Endodermal cell (in vitro differentiated cells): ENCODE results near the gene MTG2. TPM values are rescaled to one million over a fixed set of nuclear protein-coding genes. Genes with fewer than 3 reads are reported as not detected.

ENCODE experiments used
- DNase-seq: peaks from one replicate; pipeline ENCODE4 v3.0.0-alpha.2; 2017
- H3K27ac ChIP-seq: 2 replicates; pipeline ENCODE4 v1.5.1; 2013; ENCODE audit warnings: mild to moderate bottlenecking, low read depth, low read length, moderate library complexity
- H3K27me3 ChIP-seq: 2 replicates; pipeline ENCODE4 v1.6.1; 2013; ENCODE audit warnings: mild to moderate bottlenecking, low read length, moderate library complexity; ENCODE audit not compliant: insufficient read depth, control insufficient read depth, poor library complexity, severe bottlenecking
- H3K36me3 ChIP-seq: 2 replicates; pipeline ENCODE4 v1.7.0; 2013; ENCODE audit warnings: mild to moderate bottlenecking, low read length, moderate library complexity; ENCODE audit not compliant: control insufficient read depth, insufficient read depth
- H3K4me1 ChIP-seq: one replicate; pipeline ENCODE4 v1.7.0; 2013; ENCODE audit warnings: low read length; ENCODE audit not compliant: control insufficient read depth, insufficient read depth
- H3K4me3 ChIP-seq: 2 replicates; pipeline ENCODE4 v1.5.1; 2013; ENCODE audit warnings: mild to moderate bottlenecking, low read length, moderate library complexity
- H3K9ac ChIP-seq: 2 replicates; pipeline ENCODE4 v1.6.1; 2013; ENCODE audit warnings: mild to moderate bottlenecking, low read length, moderate library complexity; ENCODE audit not compliant: poor library complexity, severe bottlenecking; ENCODE audit errors: extremely low read depth
- H3K9me3 ChIP-seq: 2 replicates; pipeline ENCODE4 v1.6.1; 2013; ENCODE audit warnings: mild to moderate bottlenecking, low read length, moderate library complexity; ENCODE audit not compliant: control insufficient read depth
- H3K27ac Mint-ChIP-seq: 2 replicates; pipeline ENCODE4 v1.8.0; 2020; ENCODE audit warnings: mixed read lengths
- H3K27me3 Mint-ChIP-seq: 2 replicates; pipeline ENCODE4 v1.8.0; 2021; ENCODE audit warnings: mild to moderate bottlenecking, mixed read lengths; ENCODE audit not compliant: insufficient read depth
- H3K36me3 Mint-ChIP-seq: 2 replicates; pipeline ENCODE4 v1.8.0; 2020; ENCODE audit warnings: low read depth, mixed read lengths
- H3K4me1 Mint-ChIP-seq: 2 replicates; pipeline ENCODE4 v1.8.0; 2020; ENCODE audit warnings: mixed read lengths
- H3K4me3 Mint-ChIP-seq: 2 replicates; pipeline ENCODE4 v1.8.0; 2020; ENCODE audit warnings: mild to moderate bottlenecking, moderate library complexity, mixed read lengths
- H3K9me3 Mint-ChIP-seq: 2 replicates; pipeline ENCODE4 v1.8.0; 2020; ENCODE audit warnings: mild to moderate bottlenecking, mixed read lengths
- WGBS, 2 experiments: methylation state at CpG; one replicate each; pipeline versions ENCODE4 v1.1.5 to v1.1.7; 2013; ENCODE audit warnings: missing lambda C conversion rate in 2 of 2, mixed read lengths in 1 of 2; ENCODE audit not compliant: insufficient coverage in 1 of 2, insufficient read length in 1 of 2; 5-methylcytosine and 5-hydroxymethylcytosine counted together
- total RNA-seq, 2 donors: library from RNA; stranded (reverse); fragmentation: NEBNext Ultra II Directional in 1 of 2; extraction: Animal tissue kit (Norgen Biotek cat#: 25700) in 1 of 2; gene quantifications; 2 replicates in 1 of 2; 3 replicates in 1 of 2; pipeline ENCODE4 v1.2.1, GENCODE V29; 2021
- TF ChIP-seq, protein P1 (sequence below): fragments of 200-600 bp; sonication (generic); conservative IDR thresholded peaks from 2 replicates; pipeline ENCODE4 v1.5.0; 2021; ENCODE audit warnings: antibody characterized with exemption, mild to moderate bottlenecking

The MTG2 gene
- total RNA-seq, 2 donors from 2014 or later: 28.2 to 29.6 TPM

GRCh38 chr20:62227591-62227976 lies 44.8 kb downstream of the MTG2 start:
- Mint-ChIP-seq H3K4me3 (no peak overlapping the region), H3K27ac (no peak overlapping the region), H3K9me3 (no peaks in the 10 kb centered on the region), H3K36me3 (no peaks in the 10 kb centered on the region), H3K27me3 (peaks cover 36% of the 10 kb centered on the region), H3K4me1 (no peaks in the 10 kb centered on the region)
- Histone ChIP-seq H3K9me3 (no peaks in the 10 kb centered on the region), H3K9ac (no peak overlapping the region), H3K4me1 (no peaks in the 10 kb centered on the region), H3K27ac (no peak overlapping the region), H3K4me3 (no peak overlapping the region), H3K36me3 (no peaks in the 10 kb centered on the region), H3K27me3 (peaks cover 39% of the 10 kb centered on the region)
- TF ChIP-seq, protein P1, sequence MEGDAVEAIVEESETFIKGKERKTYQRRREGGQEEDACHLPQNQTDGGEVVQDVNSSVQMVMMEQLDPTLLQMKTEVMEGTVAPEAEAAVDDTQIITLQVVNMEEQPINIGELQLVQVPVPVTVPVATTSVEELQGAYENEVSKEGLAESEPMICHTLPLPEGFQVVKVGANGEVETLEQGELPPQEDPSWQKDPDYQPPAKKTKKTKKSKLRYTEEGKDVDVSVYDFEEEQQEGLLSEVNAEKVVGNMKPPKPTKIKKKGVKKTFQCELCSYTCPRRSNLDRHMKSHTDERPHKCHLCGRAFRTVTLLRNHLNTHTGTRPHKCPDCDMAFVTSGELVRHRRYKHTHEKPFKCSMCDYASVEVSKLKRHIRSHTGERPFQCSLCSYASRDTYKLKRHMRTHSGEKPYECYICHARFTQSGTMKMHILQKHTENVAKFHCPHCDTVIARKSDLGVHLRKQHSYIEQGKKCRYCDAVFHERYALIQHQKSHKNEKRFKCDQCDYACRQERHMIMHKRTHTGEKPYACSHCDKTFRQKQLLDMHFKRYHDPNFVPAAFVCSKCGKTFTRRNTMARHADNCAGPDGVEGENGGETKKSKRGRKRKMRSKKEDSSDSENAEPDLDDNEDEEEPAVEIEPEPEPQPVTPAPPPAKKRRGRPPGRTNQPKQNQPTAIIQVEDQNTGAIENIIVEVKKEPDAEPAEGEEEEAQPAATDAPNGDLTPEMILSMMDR: no peak
- WGBS, 2 experiments: 80 to 89% methylated on average over 1 to 10 of the region's 10 CpGs
- DNase-seq: no peak

DNA sequence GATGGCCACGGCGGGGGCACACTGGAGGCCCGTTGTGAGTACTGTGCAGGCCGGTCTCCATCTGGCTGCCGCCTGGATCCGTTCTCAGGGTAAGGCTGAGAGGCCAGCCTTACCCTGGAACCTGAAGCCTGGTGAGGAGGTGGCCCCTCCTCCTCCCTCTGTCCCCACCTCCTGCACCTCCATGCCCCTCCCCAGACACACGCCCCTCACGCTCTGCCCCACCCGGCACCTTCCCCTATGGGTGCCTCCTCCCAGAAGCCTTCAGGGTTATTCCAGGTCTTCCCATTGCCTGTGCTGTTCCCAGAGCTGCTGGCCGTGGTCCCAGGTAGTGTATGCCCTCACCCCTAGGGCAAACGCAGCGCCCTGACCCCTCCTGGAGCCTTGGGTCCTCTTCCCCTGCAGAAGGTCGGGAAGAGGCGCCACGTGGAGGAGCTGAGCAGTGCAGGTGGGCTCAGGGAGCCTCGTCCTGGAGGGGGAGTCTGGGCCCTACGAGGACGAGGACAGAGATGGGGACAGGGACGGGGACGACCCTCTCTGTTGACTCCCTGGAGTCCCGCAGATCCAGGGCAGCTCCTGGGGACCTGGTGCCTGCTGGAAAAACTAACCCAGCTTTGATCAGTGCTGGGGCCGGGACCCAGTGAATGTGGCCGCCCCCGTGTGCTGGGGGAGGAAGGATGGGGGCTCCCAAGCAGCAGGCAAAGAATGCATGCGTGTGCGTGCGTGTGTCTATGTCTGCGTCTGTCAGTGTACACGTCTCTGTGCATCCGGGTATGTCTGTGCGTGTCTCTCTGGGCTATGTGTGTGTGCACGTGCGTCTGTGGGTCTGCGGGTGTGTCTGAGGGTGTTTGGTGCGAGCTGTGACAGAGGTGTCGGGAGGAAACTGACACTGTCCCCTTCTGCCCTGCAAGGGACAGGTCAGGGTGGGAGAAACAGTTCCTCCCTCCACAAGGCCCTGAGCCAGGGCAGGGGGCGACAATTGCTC lies 45.4 kb downstream of the MTG2 start:
- H3K4me3 ChIP-seq: no peak overlapping the region
- H3K4me1 ChIP-seq: no peaks in the 10 kb centered on the region
- no peaks in the 10 kb centered on the region for H3K9me3 ChIP-seq
- peak; percentile 88 for DNase-seq
- Mint-ChIP-seq H3K27me3 (peaks cover 29% of the 10 kb centered on the region), H3K36me3 (no peaks in the 10 kb centered on the region), H3K9me3 (no peaks in the 10 kb centered on the region), H3K27ac (no peak overlapping the region), H3K4me3 (no peak overlapping the region), H3K4me1 (no peaks in the 10 kb centered on the region)
- no peak overlapping the region for H3K27ac ChIP-seq
- H3K9ac ChIP-seq: no peak overlapping the region
- 79 to 80% methylated on average over 26 to 37 of the region's 37 CpGs for WGBS, 2 experiments
- TF ChIP-seq, protein P1: no peak
- peaks cover 33% of the 10 kb centered on the region for H3K27me3 ChIP-seq
- H3K36me3 ChIP-seq: no peaks in the 10 kb centered on the region

DNA sequence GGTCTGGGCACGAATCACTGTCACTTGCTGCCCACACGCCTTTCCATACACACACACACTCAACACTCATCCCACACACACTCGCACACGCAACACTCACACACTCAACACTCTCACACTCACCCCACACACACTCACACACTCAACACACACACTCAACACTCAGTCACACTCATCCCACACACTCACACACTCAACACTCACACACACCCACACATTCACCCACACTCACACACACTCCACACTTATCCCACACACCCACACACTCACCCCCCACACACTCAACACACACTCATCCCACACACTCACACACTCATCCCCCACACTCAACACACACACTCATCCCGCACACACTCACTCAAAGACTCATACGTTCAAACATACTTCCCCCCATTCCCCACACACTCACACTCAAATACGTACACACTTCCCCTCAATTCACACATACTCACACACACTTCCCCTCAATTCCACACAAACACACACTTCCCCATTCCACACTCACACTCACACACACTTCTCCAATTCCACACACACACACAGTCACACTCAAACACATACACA lies 46.2 kb downstream of the MTG2 start:
- H3K27me3 ChIP-seq: peaks cover 26% of the 10 kb centered on the region
- H3K9me3 ChIP-seq: no peaks in the 10 kb centered on the region
- Mint-ChIP-seq H3K27me3 (peaks cover 25% of the 10 kb centered on the region), H3K36me3 (no peaks in the 10 kb centered on the region), H3K4me1 (no peaks in the 10 kb centered on the region), H3K4me3 (no peak overlapping the region), H3K27ac (no peak overlapping the region), H3K9me3 (peaks cover 1% of the 10 kb centered on the region)
- no peak overlapping the region for H3K9ac ChIP-seq
- H3K36me3 ChIP-seq: no peaks in the 10 kb centered on the region
- H3K4me1 ChIP-seq: no peaks in the 10 kb centered on the region
- TF ChIP-seq, protein P1: no peak
- whole genome bisulfite sequencing, 2 experiments: 91 to 94% methylated on average over 5 to 7 of the region's 7 CpGs
- no peak overlapping the region for H3K27ac ChIP-seq
- no peak for DNase-seq
- H3K4me3 ChIP-seq: no peak overlapping the region
